Mesodermal cell (in vitro differentiated cells): ENCODE results near the gene HNRNPDL.

Experiments
- H3K27ac ChIP-seq: 2 replicates; pipeline ENCODE4 v1.7.0; 2013; ENCODE audit warnings: mild to moderate bottlenecking, low read depth, low read length, moderate library complexity; ENCODE audit not compliant: severe bottlenecking
- H3K36me3 ChIP-seq: 2 replicates; pipeline ENCODE4 v1.7.1; 2013; ENCODE audit warnings: mild to moderate bottlenecking, low read length, moderate library complexity; ENCODE audit not compliant: control insufficient read depth, insufficient read depth
- H3K4me1 ChIP-seq: one replicate; pipeline ENCODE4 v1.7.1; 2013; ENCODE audit warnings: mild to moderate bottlenecking, low read length; ENCODE audit not compliant: insufficient read depth, control insufficient read depth, poor library complexity, severe bottlenecking
- H3K4me3 ChIP-seq: 2 replicates; pipeline ENCODE4 v1.7.0; 2013; ENCODE audit warnings: low read length, control low read depth, mild to moderate bottlenecking; ENCODE audit not compliant: insufficient read depth, poor library complexity, severe bottlenecking; ENCODE audit errors: extremely low read depth
- H3K9me3 ChIP-seq: 2 replicates; pipeline ENCODE4 v1.7.1; 2013; ENCODE audit warnings: mild to moderate bottlenecking, low read length, moderate library complexity; ENCODE audit not compliant: control insufficient read depth
- WGBS, 2 experiments: methylation state at CpG; one replicate each; pipeline ENCODE4 v1.1.5; 2013; ENCODE audit warnings: missing lambda C conversion rate in 2 of 2; ENCODE audit not compliant: insufficient coverage in 2 of 2; 5-methylcytosine and 5-hydroxymethylcytosine counted together

HNRNPDL gene

GRCh38 chr4:82432596-82432995 lies 2.3 kb upstream of the HNRNPDL start:
- peaks cover 34% of the 10 kb centered on the region for H3K36me3 ChIP-seq
- 91 to 92% methylated on average over 9 to 12 of the region's 18 CpGs for WGBS, 2 experiments
- no peak overlapping the region for H3K4me3 ChIP-seq
- H3K4me1 ChIP-seq, result peaks cover 11% of the 10 kb centered on the region
- H3K9me3 ChIP-seq, result no peaks in the 10 kb centered on the region
- no peak overlapping the region for H3K27ac ChIP-seq

GRCh38 chr4:82431831-82432230 lies 1.6 kb upstream of the HNRNPDL start:
- peaks cover 41% of the 10 kb centered on the region for H3K36me3 ChIP-seq
- peaks cover 8% of the 10 kb centered on the region for H3K4me1 ChIP-seq
- peak overlapping the region; percentile 90 for H3K4me3 ChIP-seq
- 56 to 92% methylated on average over 2 to 3 of the region's 4 CpGs for WGBS, 2 experiments
- H3K27ac ChIP-seq, result no peak overlapping the region
- H3K9me3 ChIP-seq, result no peaks in the 10 kb centered on the region

GRCh38 chr4:82430964-82431745 lies 893 bp upstream of the HNRNPDL start:
- Histone ChIP-seq H3K36me3 (peaks cover 41% of the 10 kb centered on the region), H3K9me3 (no peaks in the 10 kb centered on the region), H3K27ac (peak overlapping the region; percentile 99), H3K4me1 (peaks cover 8% of the 10 kb centered on the region), H3K4me3 (peak overlapping the region; percentile 90)
- 1 to 2% methylated on average over 18 to 23 of the region's 33 CpGs for WGBS, 2 experiments

- no peaks in the 10 kb centered on the region for H3K9me3 ChIP-seq
- H3K36me3 ChIP-seq, result peaks cover 45% of the 10 kb centered on the region
- peaks cover 8% of the 10 kb centered on the region for H3K4me1 ChIP-seq
- peak overlapping the region; percentile 99 for H3K27ac ChIP-seq
- 0 to 1% methylated on average over 40 to 51 of the region's 58 CpGs for WGBS, 2 experiments
- H3K4me3 ChIP-seq, result peak overlapping the region; percentile 90
Observed at GRCh38 chr4:82429728-82430192, 502 bp downstream of the HNRNPDL start.

- no peaks in the 10 kb centered on the region for H3K9me3 ChIP-seq
- H3K36me3 ChIP-seq, result peaks cover 48% of the 10 kb centered on the region
- WGBS, 2 experiments, result 0% methylated on average over 48 to 56 of the region's 83 CpGs
- H3K4me3 ChIP-seq, result peak overlapping the region; percentile 90
- H3K27ac ChIP-seq, result peak overlapping the region; percentile 99
- peaks cover 8% of the 10 kb centered on the region for H3K4me1 ChIP-seq
Observed at GRCh38 chr4:82428969-82429727, 1.1 kb downstream of the HNRNPDL start.

GRCh38 chr4:82428526-82428968 lies 1.7 kb downstream of the HNRNPDL start:
- Histone ChIP-seq H3K27ac (peak overlapping the region; percentile 99), H3K9me3 (no peaks in the 10 kb centered on the region), H3K4me1 (peaks cover 8% of the 10 kb centered on the region), H3K4me3 (peak overlapping the region; percentile 90), H3K36me3 (peaks cover 48% of the 10 kb centered on the region)
- WGBS, 2 experiments, result 0 to 2% methylated on average over 8 to 14 of the region's 14 CpGs

- Histone ChIP-seq H3K9me3 (no peaks in the 10 kb centered on the region), H3K4me3 (no peak overlapping the region), H3K4me1 (peaks cover 3% of the 10 kb centered on the region), H3K36me3 (peaks cover 59% of the 10 kb centered on the region), H3K27ac (no peak overlapping the region)
- WGBS, 2 experiments, result 98% methylated on average over 8 of the region's 10 CpGs
Observed at GRCh38 chr4:82425478-82425877, 4.8 kb downstream of the HNRNPDL start.

GRCh38 chr4:82423245-82424054 lies 6.8 kb downstream of the HNRNPDL start:
- Histone ChIP-seq H3K9me3 (no peaks in the 10 kb centered on the region), H3K27ac (peak overlapping the region; percentile 39), H3K4me1 (peaks cover 3% of the 10 kb centered on the region), H3K4me3 (no peak overlapping the region), H3K36me3 (peaks cover 57% of the 10 kb centered on the region)
- 85 to 95% methylated on average over 2 to 5 of the region's 7 CpGs for WGBS, 2 experiments

- Histone ChIP-seq H3K4me3 (no peak overlapping the region), H3K4me1 (peaks cover 3% of the 10 kb centered on the region), H3K27ac (no peak overlapping the region), H3K36me3 (peaks cover 48% of the 10 kb centered on the region), H3K9me3 (no peaks in the 10 kb centered on the region)
- no CpG with 5 or more reads among the region's 5 CpGs for WGBS, 2 experiments
Observed at GRCh38 chr4:82422616-82423015, 7.6 kb downstream of the HNRNPDL start.

GRCh38 chr4:82421796-82422560 lies 8.3 kb downstream of the HNRNPDL start:
- WGBS, 2 experiments, result 83 to 88% methylated on average over 12 of the region's 13 CpGs
- no peaks in the 10 kb centered on the region for H3K9me3 ChIP-seq
- H3K4me3 ChIP-seq, result no peak overlapping the region
- H3K27ac ChIP-seq, result no peak overlapping the region
- H3K36me3 ChIP-seq, result peaks cover 42% of the 10 kb centered on the region
- H3K4me1 ChIP-seq, result peaks cover 1% of the 10 kb centered on the region
